Measurements from ENCODE around the gene PTPRE. TPM values are rescaled to one million over a fixed set of nuclear protein-coding genes. Genes with fewer than 3 reads are reported as not detected.

Gene PTPRE
- total RNA-seq, 2 donors from 2014 or later, result 45.3 to 54.8 TPM

DNA sequence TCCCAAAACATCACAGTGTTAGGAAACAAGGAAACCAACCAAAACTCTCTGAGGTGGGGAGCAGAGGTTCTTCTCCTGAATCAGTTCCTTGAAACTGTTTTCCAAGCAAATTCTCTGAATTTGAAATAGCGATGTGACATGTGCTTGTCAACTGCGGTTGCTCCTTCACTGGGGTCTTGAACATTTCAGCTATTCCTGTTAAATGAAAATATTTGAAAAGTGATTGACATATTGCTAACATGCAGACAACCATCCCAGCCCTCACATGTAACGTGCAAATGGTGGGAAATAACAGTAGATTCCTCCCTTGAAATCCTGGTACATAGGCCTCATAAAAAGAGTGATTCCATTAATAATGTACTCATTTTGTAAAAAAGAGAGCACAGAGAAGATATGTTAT lies 203.4 kb downstream of the PTPRE start:
- H3K27me3 Mint-ChIP-seq, result no peaks in the 10 kb centered on the region
- H3K27ac Mint-ChIP-seq, result no peak overlapping the region
- no peaks in the 10 kb centered on the region for H3K9me3 ChIP-seq (ENCODE audit: control insufficient read depth, low read length, poor library complexity, severe bottlenecking)
- ATAC-seq (no peak), DNase-seq (no peak)
- no peak overlapping the region for H3K4me3 Mint-ChIP-seq
- H3K36me3 Mint-ChIP-seq (ENCODE audit: low read depth), result no peaks in the 10 kb centered on the region
- no peaks in the 10 kb centered on the region for H3K4me1 Mint-ChIP-seq

DNA sequence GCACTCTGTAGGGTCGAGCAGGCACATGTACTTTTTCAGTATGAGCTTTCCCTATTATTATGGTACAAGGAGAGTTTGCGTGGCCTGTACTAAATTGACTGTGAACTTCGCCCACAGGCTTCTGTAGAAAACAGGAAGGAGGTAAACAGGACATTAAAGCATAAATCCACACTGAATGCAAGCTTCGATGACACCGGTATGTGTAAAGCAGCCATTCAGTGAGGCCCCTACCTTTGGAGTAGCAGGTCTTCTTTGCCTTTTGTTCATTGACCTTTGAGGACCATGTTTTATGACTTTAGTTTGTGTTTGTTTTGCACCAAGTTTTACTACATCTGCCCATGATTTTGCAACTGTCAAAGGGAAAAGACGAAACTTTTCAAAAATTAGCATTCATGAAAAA lies 204.8 kb downstream of the PTPRE start:
- no peaks in the 10 kb centered on the region for H3K9me3 ChIP-seq (ENCODE audit: control insufficient read depth, low read length, poor library complexity, severe bottlenecking)
- no peak for ATAC-seq
- no peaks in the 10 kb centered on the region for H3K36me3 Mint-ChIP-seq (ENCODE audit: low read depth)
- no peak overlapping the region for H3K4me3 Mint-ChIP-seq
- no peak for DNase-seq
- H3K27ac Mint-ChIP-seq, result no peak overlapping the region
- no peaks in the 10 kb centered on the region for H3K27me3 Mint-ChIP-seq
- no peaks in the 10 kb centered on the region for H3K4me1 Mint-ChIP-seq

DNA sequence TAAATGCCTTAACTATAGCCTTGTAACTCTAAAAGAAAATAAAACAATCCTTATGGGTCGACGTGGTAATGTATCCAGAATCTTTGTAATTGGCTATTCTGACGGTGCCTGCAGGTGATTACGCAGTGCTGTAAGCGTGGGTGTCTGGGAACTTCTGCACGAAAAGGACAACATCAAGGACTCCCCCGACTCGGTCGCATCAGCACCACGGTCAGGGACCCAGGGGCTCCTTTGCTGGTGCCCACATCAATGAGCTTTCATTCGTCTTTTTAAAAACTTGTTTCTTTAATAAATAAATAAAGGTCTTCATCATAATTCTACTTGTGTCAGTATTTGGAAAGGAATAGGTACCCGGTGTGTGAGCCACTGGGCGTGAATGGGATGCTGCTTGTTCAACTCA lies 206.1 kb downstream of the PTPRE start:
- no peak overlapping the region for H3K27ac Mint-ChIP-seq
- no peaks in the 10 kb centered on the region for H3K9me3 ChIP-seq (ENCODE audit: control insufficient read depth, low read length, poor library complexity, severe bottlenecking)
- no peak overlapping the region for H3K4me3 Mint-ChIP-seq
- no peaks in the 10 kb centered on the region for H3K36me3 Mint-ChIP-seq (ENCODE audit: low read depth)
- H3K27me3 Mint-ChIP-seq, result no peaks in the 10 kb centered on the region
- H3K4me1 Mint-ChIP-seq, result no peaks in the 10 kb centered on the region
- ATAC-seq (no peak), DNase-seq (no peak)

DNA sequence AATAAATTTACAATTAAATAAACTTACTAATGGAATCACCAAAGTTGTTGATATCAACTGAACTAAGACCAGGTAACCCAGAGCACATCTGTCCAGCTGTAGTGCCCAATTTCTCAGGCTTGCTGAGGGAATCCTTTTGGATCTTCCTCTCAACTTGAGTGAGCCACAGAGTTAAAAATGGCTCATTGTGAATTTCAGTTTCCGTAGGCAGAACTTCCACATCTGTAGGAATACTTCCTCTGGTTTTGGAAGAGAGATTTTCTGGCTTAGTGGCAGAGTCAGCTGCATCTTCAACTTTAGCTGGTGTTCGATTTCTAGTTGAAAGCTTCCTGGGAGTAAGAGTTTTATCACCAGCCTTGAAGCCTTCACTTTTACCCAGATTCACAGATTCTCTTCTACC lies 208.0 kb downstream of the PTPRE start:
- no peaks in the 10 kb centered on the region for H3K9me3 ChIP-seq (ENCODE audit: control insufficient read depth, low read length, poor library complexity, severe bottlenecking)
- H3K27me3 Mint-ChIP-seq, result no peaks in the 10 kb centered on the region
- H3K36me3 Mint-ChIP-seq (ENCODE audit: low read depth), result no peaks in the 10 kb centered on the region

DNA sequence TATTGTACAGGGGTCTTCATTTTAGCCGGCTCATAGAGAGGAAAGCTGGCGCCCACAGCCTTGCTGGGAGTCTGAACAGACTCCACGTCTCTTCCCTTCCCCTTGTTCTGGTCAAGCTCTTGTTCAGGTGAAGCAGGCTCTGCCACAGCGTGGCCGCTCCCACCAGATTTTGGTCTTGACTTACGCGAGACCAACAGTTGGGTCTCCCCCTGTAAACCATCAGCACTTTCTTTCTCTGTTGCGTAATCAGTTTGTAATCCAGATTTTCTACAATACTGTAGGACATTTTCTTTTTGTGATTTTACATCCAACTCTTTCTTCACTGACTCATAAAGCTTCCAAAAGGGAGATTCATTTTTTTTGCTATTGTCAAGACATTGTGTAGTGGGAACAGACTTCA lies 208.5 kb downstream of the PTPRE start:
- Mint-ChIP-seq H3K4me3 (no peak overlapping the region), H3K4me1 (no peaks in the 10 kb centered on the region), H3K36me3 (ENCODE audit: low read depth) (no peaks in the 10 kb centered on the region), H3K27ac (no peak overlapping the region), H3K27me3 (no peaks in the 10 kb centered on the region)
- ATAC-seq, result no peak
- H3K9me3 ChIP-seq (ENCODE audit: control insufficient read depth, low read length, poor library complexity, severe bottlenecking), result no peaks in the 10 kb centered on the region
- no peak for DNase-seq

More for the DNA sequence above, 208.0 kb downstream of the PTPRE start:
- ATAC-seq, result no peak
- H3K4me3 Mint-ChIP-seq, result no peak overlapping the region
- no peak for DNase-seq
- no peak overlapping the region for H3K27ac Mint-ChIP-seq
- no peaks in the 10 kb centered on the region for H3K4me1 Mint-ChIP-seq

DNA sequence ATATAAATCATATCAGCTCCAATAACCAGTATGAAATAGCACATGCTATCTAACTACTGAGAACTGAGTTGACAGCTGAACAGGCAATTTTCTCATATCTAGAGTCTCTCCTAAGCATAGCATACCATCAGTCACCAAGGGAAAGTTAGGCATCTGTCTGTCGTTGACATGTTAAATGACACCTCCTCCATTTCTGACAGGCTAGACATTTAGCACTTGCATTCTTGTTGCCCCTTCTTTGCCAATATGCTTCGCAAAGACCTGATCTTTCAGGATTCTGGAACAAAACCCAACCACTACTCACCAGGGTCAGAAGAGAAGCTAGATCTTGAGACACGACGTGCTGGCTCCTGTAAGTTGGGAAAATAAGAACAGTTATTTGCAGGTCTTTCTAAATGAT lies 209.3 kb downstream of the PTPRE start:
- Mint-ChIP-seq H3K27me3 (peaks cover 5% of the 10 kb centered on the region), H3K27ac (no peak overlapping the region), H3K4me3 (no peak overlapping the region), H3K36me3 (ENCODE audit: low read depth) (no peaks in the 10 kb centered on the region), H3K4me1 (peaks cover 6% of the 10 kb centered on the region)
- ATAC-seq (no peak), DNase-seq (no peak)
- H3K9me3 ChIP-seq (ENCODE audit: control insufficient read depth, low read length, poor library complexity, severe bottlenecking), result no peaks in the 10 kb centered on the region

DNA sequence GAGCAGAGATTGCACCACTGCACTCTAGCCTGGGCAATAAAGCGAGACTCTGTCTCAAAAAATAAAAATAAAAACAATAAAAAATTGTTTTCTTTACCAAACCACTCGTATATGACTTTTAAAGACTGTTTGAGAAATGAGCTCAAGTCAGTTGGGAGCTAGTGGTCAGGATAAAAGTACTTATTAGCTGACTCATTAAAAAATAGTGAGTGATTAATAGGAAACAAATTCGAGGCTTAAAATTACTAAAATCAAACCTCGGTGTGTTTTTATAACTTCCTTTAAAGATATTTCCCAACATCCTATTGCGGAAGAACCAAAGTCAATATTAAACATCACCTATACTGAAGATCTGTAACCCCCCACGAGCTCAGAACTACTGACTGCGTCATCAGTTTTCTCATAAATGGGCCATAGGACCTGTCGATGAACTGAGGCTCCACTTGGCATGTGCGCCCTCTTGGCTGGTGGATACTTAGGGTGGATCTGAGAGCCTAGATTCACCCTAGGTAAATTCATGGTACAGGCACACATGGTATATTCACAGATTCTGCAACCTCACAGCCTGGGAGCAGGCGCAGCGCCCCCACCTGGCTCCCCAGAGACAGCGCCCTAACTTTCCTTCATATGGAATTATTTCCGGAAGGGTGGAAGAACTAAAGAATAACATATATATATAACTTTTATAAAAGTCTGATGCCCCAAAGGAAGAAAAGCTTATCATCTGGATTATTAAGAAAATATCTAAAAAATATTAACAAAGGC lies 210.1 kb downstream of the PTPRE start:
- peaks cover 6% of the 10 kb centered on the region for H3K27me3 Mint-ChIP-seq
- no peaks in the 10 kb centered on the region for H3K9me3 ChIP-seq (ENCODE audit: control insufficient read depth, low read length, poor library complexity, severe bottlenecking)
- no peak for DNase-seq
- H3K36me3 Mint-ChIP-seq (ENCODE audit: low read depth), result no peaks in the 10 kb centered on the region
- H3K27ac Mint-ChIP-seq, result no peak overlapping the region
- no peak overlapping the region for H3K4me3 Mint-ChIP-seq
- no peak for ATAC-seq
- peaks cover 6% of the 10 kb centered on the region for H3K4me1 Mint-ChIP-seq

DNA sequence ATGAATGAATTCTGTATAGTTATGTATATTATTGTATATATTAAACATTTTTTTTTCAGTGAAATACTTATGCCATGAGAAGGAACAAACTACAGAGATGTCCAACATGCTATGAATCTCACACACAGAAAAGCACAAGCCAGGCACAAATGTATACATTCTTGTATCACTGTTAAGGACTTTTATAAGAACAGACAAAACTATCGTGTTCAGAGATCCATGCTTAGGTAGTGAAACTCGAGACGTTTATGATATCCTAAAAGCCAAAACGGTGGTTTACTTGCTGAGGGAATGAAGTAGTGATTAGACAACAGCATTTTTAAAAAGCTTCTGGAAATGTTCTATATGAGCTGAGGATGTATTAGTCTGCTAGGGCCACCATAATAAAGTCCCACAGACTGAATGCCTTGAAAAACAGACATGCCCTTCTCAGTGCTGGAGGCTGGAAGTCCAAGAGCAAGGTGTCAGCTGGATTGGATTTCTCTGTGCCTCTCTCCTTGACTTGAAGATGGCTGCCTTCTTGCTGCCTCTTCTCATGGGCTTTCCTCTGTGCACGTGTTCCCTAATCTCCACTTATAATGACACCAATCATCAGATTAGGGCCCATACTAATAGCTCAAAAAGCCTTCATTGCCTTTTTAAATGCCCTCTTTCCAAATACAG lies 215.0 kb downstream of the PTPRE start:
- Mint-ChIP-seq H3K4me1 (peaks cover 22% of the 10 kb centered on the region), H3K27me3 (peaks cover 34% of the 10 kb centered on the region), H3K4me3 (no peak overlapping the region), H3K36me3 (ENCODE audit: low read depth) (peaks cover 3% of the 10 kb centered on the region), H3K27ac (peak overlapping the region; percentile 78)
- ATAC-seq (no peak), DNase-seq (no peak)
- H3K9me3 ChIP-seq (ENCODE audit: control insufficient read depth, low read length, poor library complexity, severe bottlenecking), result no peaks in the 10 kb centered on the region

DNA sequence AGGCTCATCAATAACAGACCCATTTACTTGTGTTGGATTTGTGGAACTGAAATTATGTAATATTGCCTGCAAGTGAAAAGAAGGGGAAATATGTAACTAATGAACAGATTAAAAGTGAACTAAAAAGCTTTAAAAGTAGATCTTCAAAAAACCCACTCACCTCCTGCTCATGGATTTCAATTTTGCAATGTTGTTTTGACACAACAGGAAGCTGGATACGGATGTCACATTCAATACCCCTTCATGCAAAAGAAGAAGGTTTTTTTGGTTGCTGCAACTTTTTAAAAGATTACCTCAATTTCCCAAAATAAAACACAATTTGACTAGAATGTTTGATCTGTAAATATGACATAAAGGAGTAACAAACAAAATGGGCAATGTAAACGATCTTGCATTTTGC lies 216.0 kb downstream of the PTPRE start:
- Mint-ChIP-seq H3K27me3 (peaks cover 34% of the 10 kb centered on the region), H3K36me3 (ENCODE audit: low read depth) (peaks cover 3% of the 10 kb centered on the region), H3K4me3 (no peak overlapping the region), H3K4me1 (peaks cover 25% of the 10 kb centered on the region), H3K27ac (peak overlapping the region; percentile 78)
- DNase-seq (no peak), ATAC-seq (no peak)
- H3K9me3 ChIP-seq (ENCODE audit: control insufficient read depth, low read length, poor library complexity, severe bottlenecking), result no peaks in the 10 kb centered on the region

DNA sequence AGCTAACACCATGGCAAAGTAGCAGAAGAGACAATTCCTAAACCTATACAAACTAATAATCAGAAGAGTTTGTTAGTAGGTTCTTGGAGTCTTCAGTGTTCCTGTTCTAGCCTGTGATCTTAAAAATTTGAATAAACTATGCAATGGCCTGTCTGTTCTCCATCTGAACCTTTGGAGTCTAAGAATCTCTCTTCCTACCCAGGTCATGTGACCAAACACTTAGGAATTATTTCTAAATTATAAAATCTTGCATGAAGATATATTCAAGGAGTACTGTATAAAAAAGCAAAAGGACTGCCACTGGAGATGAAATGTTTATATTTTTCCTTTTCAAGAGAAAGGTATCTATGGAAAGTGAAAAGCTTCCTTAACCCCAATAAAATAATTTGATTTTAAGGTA lies 216.9 kb downstream of the PTPRE start:
- peaks cover 27% of the 10 kb centered on the region for H3K4me1 Mint-ChIP-seq
- no peak for DNase-seq
- peak overlapping the region; percentile 72 for H3K27ac Mint-ChIP-seq
- ATAC-seq, result no peak
- H3K27me3 Mint-ChIP-seq, result peaks cover 34% of the 10 kb centered on the region
- no peaks in the 10 kb centered on the region for H3K9me3 ChIP-seq (ENCODE audit: control insufficient read depth, low read length, poor library complexity, severe bottlenecking)
- peaks cover 3% of the 10 kb centered on the region for H3K36me3 Mint-ChIP-seq (ENCODE audit: low read depth)
- peak overlapping the region; percentile 61 for H3K4me3 Mint-ChIP-seq

DNA sequence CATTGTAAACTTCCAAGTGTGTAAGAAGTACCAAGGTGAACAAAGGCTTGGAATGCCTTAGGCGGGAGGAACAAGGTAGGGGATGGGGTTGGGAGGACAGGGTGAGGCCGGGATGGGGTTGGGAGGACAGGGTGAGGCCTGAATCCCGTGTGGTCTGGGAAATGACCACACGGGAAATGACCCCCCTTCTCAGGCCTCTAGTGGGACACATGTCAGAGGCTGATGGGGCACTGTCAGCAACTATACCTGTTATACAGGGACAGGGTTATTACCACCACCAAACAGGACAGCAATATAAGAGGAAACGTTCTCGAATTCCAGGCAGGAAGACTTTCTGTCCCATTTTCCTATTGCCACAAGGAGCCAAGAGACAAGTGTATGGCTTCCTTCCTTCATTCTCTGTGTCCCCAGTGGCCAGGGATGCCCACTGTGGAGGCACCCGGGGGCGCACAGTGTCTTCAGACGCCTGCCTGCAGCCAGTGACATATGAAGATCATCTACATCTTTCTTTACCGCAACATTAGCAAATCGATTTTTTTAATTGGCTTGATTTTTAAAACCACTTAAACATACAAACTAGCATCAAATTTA lies 218.0 kb downstream of the PTPRE start:
- H3K4me1 Mint-ChIP-seq, result peaks cover 27% of the 10 kb centered on the region
- H3K27me3 Mint-ChIP-seq, result peaks cover 34% of the 10 kb centered on the region
- H3K9me3 ChIP-seq (ENCODE audit: control insufficient read depth, low read length, poor library complexity, severe bottlenecking), result no peaks in the 10 kb centered on the region
- no peak for ATAC-seq
- peaks cover 3% of the 10 kb centered on the region for H3K36me3 Mint-ChIP-seq (ENCODE audit: low read depth)
- no peak for DNase-seq
- H3K27ac Mint-ChIP-seq, result peak overlapping the region; percentile 72
- H3K4me3 Mint-ChIP-seq, result peak overlapping the region; percentile 93

DNA sequence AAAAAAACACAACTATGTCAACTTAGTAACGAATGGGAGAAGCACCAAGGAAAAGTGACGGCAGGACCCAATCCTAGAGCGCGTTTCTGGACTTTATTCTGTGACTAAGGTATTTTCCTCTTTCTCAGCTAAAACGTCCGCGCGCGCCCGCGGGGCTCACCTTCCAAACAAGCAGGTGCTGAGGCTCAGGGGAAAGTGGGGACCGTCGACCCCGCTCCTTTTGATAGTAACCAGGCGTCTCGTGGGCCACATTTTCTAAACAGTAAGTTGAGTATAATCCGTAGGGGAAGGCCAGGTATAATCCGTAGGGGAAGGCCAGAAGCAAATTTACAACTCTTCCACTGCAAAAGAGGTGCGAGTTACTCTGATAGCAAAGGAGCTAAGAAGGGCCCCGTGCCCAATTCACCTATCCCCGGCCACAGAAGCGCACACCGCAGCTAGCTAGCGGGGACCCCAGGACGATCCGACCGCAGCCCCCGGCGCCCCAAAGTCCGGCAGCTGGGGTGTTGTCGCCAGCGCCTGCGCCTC lies 218.6 kb downstream of the PTPRE start:
- Mint-ChIP-seq H3K36me3 (ENCODE audit: low read depth) (peaks cover 3% of the 10 kb centered on the region), H3K27me3 (peaks cover 34% of the 10 kb centered on the region), H3K4me3 (peak overlapping the region; percentile 93), H3K27ac (peak overlapping the region; percentile 72), H3K4me1 (peaks cover 27% of the 10 kb centered on the region)
- no peak for DNase-seq
- no peaks in the 10 kb centered on the region for H3K9me3 ChIP-seq (ENCODE audit: control insufficient read depth, low read length, poor library complexity, severe bottlenecking)
- ATAC-seq, result no peak

DNA sequence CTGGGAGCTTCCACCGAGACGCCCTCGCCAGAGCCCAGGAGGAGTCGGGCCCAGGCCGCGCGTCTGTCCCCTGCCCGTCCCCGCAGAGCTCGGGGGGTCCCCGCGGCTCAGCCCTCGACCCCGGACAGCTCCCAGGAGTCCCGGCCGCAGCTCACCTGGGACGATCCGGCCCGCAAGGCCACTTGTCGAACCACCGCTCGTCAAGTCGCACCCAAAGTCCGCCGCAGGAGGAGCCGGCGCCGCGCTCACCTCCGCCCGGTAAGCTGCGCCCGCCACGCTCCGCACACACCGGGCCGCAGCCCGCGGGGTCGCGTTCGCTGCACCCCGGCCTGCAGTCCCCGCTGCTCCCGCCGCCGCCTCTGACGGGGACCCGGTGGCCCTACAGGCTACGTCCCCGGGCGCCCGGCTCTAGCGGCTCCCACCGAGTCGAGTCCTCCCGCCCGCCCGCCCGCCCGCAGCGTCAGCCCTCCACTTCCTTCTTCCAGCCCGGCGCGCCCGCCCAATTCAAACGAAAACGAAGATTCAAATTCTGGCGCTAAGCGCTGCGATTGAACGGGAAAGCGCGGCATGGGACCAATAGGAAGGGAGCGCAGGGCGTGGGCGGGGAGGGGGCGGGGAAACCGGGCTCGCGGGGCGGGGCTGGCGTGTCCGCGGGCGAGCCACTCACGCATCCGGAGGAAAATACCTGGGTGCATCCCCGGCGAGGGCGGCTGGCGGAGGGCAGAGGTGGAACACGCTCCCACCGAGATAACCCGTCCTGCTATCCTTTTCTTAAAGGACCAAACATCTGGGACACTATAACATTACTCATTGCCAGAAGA lies 219.3 kb downstream of the PTPRE start, which contains the start of gene MKI67:
Gene MKI67 (minus strand): TSS at position 480 of the 821 bp plus-strand sequence. CDS start 756 bp downstream, outside the sequence.
- Mint-ChIP-seq H3K36me3 (ENCODE audit: low read depth) (peaks cover 3% of the 10 kb centered on the region), H3K27me3 (peaks cover 29% of the 10 kb centered on the region), H3K27ac (peak within 1 kb of the TSS; percentile 92), H3K4me3 (peak within 1 kb of the TSS; percentile 93), H3K4me1 (peaks cover 22% of the 10 kb centered on the region)
- DNase-seq (peak; percentile 78 to 87 (median 87)), ATAC-seq (peak; percentile 96)
- H3K9me3 ChIP-seq (ENCODE audit: control insufficient read depth, low read length, poor library complexity, severe bottlenecking), result no peaks in the 10 kb centered on the region
